Tibial nerve (tissue), 4 donors: Measurements from ENCODE around the gene SLX4IP.

Experiments used
- EP300 ChIP-seq, 2 donors: sonication (generic); formaldehyde crosslinking; IDR thresholded peaks; one replicate each; pipeline ENCODE4 v1.6.1; 2017; ENCODE audit warnings: antibody characterized with exemption in 2 of 2, mild to moderate bottlenecking in 1 of 2
- POLR2A ChIP-seq, 2 donors: fragments of 450-650 bp; IDR thresholded peaks; one replicate each; pipeline ENCODE4 v1.6.1; 2017; ENCODE audit warnings: antibody characterized with exemption in 2 of 2, mild to moderate bottlenecking in 2 of 2, moderate library complexity in 2 of 2
- TF ChIP-seq, protein P1 (sequence below), 5 experiments: fragments of 200-600 bp in 3 of 5; fragments of 450-650 bp in 2 of 5; sonication (generic) in 3 of 5; IDR thresholded peaks; one replicate each; pipeline ENCODE4 v1.5.1; 2016 to 2019; ENCODE audit warnings: antibody characterized with exemption in 5 of 5, mild to moderate bottlenecking in 3 of 5, moderate library complexity in 2 of 5

DNA sequence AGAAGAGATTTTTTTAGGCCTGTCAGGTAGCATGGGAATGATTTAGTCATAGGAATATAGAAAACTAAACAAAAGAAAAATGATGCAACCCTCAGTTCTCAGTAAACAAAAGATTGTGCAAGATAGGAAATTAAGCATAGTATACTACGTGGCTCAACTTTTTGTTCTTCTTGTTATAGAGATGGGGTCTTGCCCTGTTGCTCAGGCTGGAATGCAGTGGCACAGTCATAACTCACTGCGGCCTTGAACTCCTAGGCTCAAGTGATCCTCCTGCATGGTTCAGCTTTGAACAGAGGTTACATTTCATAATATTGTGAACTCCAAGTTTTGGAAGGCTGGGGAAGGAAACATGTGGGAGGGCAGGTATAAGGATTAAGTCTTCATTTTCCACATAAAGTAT is 28.5 kb downstream of the SLX4IP start:
- TF ChIP-seq, protein P1, sequence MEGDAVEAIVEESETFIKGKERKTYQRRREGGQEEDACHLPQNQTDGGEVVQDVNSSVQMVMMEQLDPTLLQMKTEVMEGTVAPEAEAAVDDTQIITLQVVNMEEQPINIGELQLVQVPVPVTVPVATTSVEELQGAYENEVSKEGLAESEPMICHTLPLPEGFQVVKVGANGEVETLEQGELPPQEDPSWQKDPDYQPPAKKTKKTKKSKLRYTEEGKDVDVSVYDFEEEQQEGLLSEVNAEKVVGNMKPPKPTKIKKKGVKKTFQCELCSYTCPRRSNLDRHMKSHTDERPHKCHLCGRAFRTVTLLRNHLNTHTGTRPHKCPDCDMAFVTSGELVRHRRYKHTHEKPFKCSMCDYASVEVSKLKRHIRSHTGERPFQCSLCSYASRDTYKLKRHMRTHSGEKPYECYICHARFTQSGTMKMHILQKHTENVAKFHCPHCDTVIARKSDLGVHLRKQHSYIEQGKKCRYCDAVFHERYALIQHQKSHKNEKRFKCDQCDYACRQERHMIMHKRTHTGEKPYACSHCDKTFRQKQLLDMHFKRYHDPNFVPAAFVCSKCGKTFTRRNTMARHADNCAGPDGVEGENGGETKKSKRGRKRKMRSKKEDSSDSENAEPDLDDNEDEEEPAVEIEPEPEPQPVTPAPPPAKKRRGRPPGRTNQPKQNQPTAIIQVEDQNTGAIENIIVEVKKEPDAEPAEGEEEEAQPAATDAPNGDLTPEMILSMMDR (IDR thresholded peaks at IDR 0.05), result no peak
- TF ChIP-seq POLR2A (IDR thresholded peaks at IDR 0.05), result no peak
- TF ChIP-seq EP300 (IDR thresholded peaks at IDR 0.05), result no peak
